HG02759 (cell line): ENCODE results near the gene PEPD.
"Not testable (repeated sequence)": the region's sequence is repeated elsewhere in the genome, so short reads cannot be mapped to it uniquely, and the experiment has no call there.

Experiments
- ATAC-seq: cut with Tn5 transposase; IDR thresholded peaks from one replicate; pipeline ENCODE4 v1.9.1; 2021; ENCODE audit warnings: mild to moderate bottlenecking, moderate library complexity; ENCODE audit not compliant: unreplicated experiment

The PEPD gene

DNA sequence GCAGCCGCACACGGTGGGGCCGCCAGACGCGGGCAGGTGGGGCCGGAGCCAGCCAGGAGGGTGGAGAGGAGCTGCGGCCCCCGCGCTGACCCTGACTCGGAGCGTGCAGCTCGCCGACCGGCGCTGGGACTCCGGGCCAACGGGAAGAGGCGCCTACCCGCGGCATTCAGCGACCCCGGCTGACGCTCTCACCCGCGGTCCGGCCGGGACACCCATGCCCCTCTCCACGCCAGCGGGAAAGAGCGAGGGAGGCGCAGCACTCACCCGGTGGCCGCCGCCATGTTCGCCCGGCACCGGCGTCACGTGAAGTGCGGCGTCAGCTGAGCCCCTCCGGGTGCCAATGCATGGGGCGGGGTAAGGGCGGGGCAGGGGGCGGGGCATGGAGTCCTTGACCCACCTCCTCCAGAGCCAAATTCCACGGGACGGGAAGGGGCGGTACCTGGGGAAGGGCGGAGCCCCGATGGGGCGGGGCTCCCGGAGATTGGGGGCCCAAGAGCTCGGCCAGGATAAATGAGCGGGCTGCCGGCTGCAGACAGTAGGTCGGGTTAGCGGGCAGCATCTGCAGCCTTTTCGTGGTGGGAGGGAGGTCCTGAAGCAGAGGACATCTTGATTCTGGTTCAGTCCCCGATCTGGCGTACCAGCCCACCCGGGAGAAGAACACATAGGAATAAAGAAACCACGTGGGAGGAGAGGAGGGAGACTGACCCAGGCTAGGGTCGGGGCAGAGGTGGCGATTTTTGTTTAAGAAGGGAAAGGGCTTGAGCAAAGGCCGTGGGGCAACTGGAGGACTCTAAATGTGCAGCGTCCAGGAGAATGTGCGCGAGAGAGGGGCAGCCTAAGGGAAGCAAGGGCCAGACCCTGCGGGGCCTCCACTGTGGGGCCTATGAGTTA, at the start of gene PEPD:
PEPD (minus strand) TSS at position 312 of the 891 bp plus-strand sequence; CDS start at position 281, 31 bp downstream.
- ATAC-seq = peak; percentile 90

DNA sequence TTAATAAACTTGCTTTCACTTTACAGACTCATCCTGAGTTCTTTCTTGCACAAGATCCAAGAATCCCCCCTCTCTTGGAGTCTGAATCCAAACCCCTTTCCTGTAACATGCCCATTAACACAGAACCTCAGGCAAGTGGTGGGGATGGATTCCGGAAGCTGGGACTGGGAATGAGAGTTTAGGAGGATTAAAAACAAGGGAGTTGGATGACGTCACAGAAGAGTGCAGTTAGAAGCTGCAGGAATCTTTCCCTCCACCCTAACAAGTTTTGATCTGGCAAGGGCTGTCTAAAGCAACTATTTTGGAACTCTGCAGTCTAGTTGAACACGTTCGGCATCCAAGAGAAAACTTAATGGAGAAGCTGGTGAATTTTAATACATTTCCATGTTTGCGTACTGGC, 48.2 kb upstream of the PEPD start:
- no peak for ATAC-seq

DNA sequence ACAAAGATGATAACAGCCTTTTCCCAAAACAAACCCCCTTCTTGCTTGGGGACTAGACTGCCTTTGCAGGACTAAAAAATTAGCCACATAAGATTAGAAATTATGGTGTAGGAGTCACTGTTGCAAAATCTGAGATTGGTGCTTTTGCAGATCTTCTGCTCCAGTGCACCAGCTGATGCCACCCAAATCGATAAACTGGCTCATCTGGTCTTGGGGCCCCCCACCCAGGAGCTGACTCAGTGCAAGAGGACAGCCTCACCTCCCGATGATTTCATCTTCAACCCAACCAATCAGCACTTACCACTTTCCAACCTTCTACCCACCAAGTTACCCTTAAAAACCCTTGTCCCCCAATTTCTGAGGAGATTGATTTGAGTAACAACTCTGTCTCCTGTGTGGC, 47.1 kb upstream of the PEPD start:
- no peak for ATAC-seq

DNA sequence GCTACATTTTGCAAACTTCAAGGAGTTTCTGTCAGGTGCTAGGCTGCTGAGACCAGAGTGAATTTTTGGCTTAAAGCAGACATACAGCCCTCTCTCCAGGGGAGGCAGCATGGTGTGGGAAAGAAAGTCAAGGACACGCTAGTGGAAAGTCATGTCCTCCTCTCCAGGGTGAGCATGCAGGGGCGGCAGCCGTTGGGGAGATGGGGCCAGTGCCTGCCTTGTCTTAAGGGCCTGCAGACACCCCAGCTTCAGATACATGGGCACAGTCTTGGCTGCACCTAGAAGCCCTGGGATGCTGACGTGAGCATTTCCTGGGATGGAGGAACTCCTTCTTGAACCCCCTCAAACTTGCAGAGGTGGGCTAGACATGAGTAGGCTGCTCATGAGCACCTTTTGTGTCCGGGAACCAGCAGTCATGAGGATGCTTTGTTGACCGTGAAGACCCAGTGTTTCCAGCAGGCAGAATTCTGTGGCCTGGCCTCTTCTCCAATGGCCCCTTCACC, 43.3 kb upstream of the PEPD start:
- no peak for ATAC-seq

- no peak for ATAC-seq
These were observed 41.0 kb upstream of the PEPD start for GRCh38 chr19:33562636-33563035.

DNA sequence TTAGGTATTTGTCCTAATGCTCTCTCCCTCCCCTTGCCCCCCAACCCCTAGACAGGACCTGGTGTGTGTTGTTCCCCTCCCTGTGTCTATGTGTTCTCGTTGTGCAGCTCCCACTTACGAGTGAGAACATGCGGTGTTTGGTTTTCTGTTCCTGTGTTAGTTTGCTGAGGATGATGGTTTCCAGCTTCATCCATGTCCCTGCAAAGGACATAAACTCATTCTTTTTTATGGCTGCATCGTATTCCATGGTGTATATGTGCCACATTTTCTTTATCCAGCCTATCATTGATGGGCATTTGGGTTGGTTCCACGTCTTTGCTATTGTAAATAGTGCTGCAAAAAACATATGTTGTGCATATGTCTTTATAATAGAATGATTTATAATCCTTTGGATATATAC, 40.1 kb upstream of the PEPD start:
- ATAC-seq = not testable (repeated sequence)

GRCh38 chr19:33561261-33561660, 39.7 kb upstream of the PEPD start:
- ATAC-seq = no peak

GRCh38 chr19:33559996-33560395, 38.4 kb upstream of the PEPD start:
- no peak for ATAC-seq

DNA sequence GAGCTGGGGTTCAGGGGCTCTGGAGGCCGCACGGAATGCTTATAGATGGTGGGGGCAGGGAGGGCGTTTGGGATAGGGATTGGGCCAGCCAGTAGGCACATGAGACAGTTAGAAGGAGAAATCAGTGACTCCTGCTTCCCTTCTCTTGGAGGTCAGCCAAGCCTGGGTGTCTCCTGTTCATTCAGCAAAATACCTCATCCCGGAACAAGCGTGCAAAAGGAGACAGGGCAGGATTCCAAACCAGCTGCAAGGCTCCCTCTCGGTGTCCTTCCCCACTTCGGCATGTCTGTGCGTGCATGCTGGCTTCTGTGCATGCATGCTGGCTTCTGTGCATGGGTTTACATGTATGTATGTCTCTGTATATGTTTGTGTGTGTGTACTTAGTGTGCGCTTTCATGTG, 37.3 kb upstream of the PEPD start:
- ATAC-seq = no peak

DNA sequence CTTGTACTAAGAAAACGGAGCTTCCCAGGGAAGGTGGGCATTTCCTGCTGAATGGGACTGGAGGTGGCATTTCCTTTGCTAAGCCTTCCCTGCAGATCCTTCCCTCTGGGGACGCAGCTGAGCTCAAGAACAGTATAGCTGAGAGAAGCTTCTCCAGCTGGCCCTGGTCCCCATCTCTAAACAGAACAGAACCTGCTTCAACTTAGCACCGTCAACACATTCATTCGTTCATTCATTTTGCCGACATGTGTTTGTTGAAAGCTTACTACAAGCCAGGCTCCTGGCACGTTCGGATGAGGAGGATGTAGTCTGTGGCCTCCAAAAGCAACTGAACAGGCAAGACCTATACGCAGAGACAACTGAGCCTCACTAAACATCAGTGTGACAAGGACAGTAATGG, 36.6 kb upstream of the PEPD start:
- ATAC-seq = no peak

- no peak for ATAC-seq
These were observed 36.1 kb upstream of the PEPD start for GRCh38 chr19:33557720-33558119.

DNA sequence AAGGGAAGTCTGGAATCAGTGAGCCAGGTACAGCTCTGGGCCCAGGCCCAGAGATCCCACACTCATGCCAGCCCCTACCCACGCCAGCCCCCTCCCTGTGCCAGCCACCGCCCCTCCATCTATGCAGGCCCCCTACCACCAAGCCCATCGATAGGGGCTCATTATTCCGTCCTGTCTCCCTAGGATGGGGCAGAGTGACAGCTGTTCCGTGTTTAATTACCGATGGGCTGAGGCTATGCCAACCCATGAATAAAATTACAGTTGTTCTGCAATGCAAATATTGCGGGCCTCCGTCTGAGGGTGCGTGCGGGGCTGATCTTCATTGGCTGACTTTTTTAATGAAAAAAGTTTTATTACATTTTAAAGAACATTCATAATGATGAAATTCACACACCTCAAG, 35.6 kb upstream of the PEPD start:
- ATAC-seq = no peak

GRCh38 chr19:33556261-33556660, 34.7 kb upstream of the PEPD start:
- ATAC-seq = no peak

DNA sequence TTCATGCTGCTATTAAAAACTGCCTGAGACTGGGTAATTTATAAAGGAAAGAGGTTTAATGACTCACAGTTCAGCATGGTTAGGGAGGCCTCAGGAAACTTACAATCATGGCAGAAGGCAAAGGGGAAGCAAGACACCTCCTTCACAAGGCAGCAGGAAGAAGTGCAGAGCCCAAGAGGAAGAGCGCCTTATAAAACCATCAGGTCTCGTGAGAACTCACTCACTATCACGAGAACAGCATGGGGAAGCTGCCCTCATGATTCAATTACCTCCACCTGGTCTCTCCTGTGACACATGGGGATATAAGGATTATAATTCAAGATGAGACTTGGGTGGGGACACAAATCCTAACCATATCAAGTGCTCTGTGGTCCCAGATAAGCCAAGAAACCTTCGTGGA, 34.1 kb upstream of the PEPD start:
- not testable (repeated sequence) for ATAC-seq

DNA sequence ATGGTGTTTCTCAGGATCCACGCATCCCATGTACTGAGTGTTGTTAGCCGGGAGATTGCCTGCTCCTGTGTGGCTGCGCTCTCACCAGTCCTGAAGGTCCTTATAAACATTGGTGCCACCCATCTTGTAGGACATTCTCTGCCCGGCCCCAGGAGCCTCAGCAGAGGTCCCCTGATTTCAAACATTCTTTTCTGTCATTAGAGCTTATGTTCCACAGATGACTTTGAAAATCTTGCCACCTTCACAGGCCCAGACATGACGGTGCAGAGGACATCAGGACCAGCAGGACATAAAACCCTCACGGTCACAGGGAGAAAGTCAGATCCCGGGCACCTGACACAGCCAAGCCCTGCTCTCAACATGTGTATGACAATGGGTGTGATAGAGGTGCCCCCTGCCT, 33.2 kb upstream of the PEPD start:
- no peak for ATAC-seq

GRCh38 chr19:33554391-33554790, 32.8 kb upstream of the PEPD start:
- no peak for ATAC-seq

DNA sequence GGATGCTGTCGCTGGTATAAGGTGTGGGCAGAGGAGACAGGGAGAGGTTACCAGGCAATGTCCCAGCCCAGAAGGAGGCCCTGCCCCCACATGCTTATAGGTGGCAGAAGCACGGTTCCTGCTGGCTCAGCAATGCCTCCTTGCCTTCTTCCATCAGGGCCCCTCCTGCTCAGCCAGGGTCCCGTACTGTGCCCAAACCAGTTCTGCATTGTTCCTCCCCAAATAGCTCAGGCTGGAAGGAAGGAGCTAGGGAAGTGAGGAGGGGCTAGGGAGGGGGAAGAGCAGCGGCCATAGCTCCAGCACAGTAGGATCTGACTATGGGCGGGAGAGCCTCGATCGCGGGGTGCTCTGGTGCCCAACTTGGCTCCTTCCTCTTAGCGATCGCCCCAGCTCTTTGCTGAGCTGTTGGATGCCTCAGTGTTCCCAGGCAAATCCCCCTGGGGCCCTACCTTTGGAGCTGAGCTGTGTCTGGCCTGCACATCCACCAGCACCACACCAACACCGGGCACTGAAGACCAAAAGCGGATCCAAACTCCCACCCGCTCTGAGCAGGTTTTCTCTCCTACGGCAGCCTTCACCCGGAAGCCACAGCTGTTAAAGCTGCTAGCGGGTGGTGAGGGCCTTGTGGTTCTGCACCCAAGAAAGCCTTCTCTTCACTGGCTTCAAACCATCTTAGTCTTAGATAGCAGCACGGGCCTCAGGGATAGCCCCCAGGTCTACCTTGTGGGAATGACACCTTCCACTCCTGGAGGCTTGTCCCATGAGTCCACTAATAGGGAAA, 32.1 kb upstream of the PEPD start:
- no peak for ATAC-seq

- no peak for ATAC-seq
These were observed 31.3 kb upstream of the PEPD start for GRCh38 chr19:33552928-33553279.

GRCh38 chr19:33552191-33552927, 30.8 kb upstream of the PEPD start:
- ATAC-seq = no peak

- ATAC-seq = no peak
These were observed 30.1 kb upstream of the PEPD start for GRCh38 chr19:33551676-33552075.

GRCh38 chr19:33550768-33551167, 29.2 kb upstream of the PEPD start:
- no peak for ATAC-seq
